Bone marrow (tissue), 2 donors: ENCODE results near the gene CGN.
"Not testable (repeated sequence)": the region's sequence is repeated elsewhere in the genome, so short reads cannot be mapped to it uniquely, and the experiment has no call there.

Experiments used
- DNase-seq, 2 donors: peaks; one replicate each; lab custom pipeline; 2025; lab: John Stamatoyannopoulos, UW

Gene CGN

GRCh38 chr1:151502035-151502700, 9.0 kb upstream of the CGN start:
- DNase-seq = no peak

- DNase-seq = no peak
These were observed 8.1 kb upstream of the CGN start for GRCh38 chr1:151502859-151503780.

- no peak for DNase-seq
These were observed 6.9 kb upstream of the CGN start for GRCh38 chr1:151504252-151504651.

GRCh38 chr1:151504759-151505158, 6.4 kb upstream of the CGN start:
- DNase-seq = no peak

GRCh38 chr1:151508833-151509232, 2.4 kb upstream of the CGN start:
- DNase-seq = no peak

- no peak for DNase-seq
These were observed 1.7 kb upstream of the CGN start for GRCh38 chr1:151509350-151510019.

GRCh38 chr1:151510020-151510405, 1.2 kb upstream of the CGN start:
- no peak for DNase-seq

- no peak for DNase-seq
These were observed 602 bp upstream of the CGN start for GRCh38 chr1:151510614-151510956.

- no peak for DNase-seq
These were observed 539 bp downstream of the CGN start for GRCh38 chr1:151511636-151512215.

GRCh38 chr1:151512326-151512725, 1.1 kb downstream of the CGN start:
- DNase-seq = no peak

GRCh38 chr1:151512801-151513625, 1.8 kb downstream of the CGN start:
- no peak for DNase-seq

- no peak for DNase-seq
These were observed 2.5 kb downstream of the CGN start for GRCh38 chr1:151513626-151514121.

- DNase-seq = no peak
These were observed 3.2 kb downstream of the CGN start for GRCh38 chr1:151514366-151514765.

- no peak for DNase-seq
These were observed 4.1 kb downstream of the CGN start for GRCh38 chr1:151515265-151515664.

- no peak for DNase-seq
These were observed 4.9 kb downstream of the CGN start for GRCh38 chr1:151516031-151516511.

GRCh38 chr1:151518431-151518830, 7.2 kb downstream of the CGN start:
- DNase-seq = no peak

- no peak for DNase-seq
These were observed 7.7 kb downstream of the CGN start for GRCh38 chr1:151518936-151519335.

- DNase-seq = no peak
These were observed 8.5 kb downstream of the CGN start for GRCh38 chr1:151519667-151520066.

GRCh38 chr1:151520359-151520758, 9.2 kb downstream of the CGN start:
- DNase-seq = no peak

GRCh38 chr1:151522427-151522826, 11.2 kb downstream of the CGN start:
- not testable (repeated sequence) for DNase-seq

- DNase-seq = no peak
These were observed 12.1 kb downstream of the CGN start for GRCh38 chr1:151523326-151523725.
